Measurements from ENCODE around the gene AP5Z1. TPM values are rescaled to one million over a fixed set of nuclear protein-coding genes. Genes with fewer than 3 reads are reported as not detected.

AP5Z1 gene
- total RNA-seq, 2 donors from 2014 or later = 38.1 to 39.0 TPM

- DNase-seq = peak; percentile 49 to 51
- H3K36me3 Mint-ChIP-seq (ENCODE audit: insufficient read depth in 2 of 2) = peaks cover 0 to 3% of the 10 kb centered on the region in 2 donors
- H3K9me3 Mint-ChIP-seq = no peaks in the 10 kb centered on the region
- H3K4me3 Mint-ChIP-seq = peak overlapping the region; percentile 93 to 98
- peaks cover 48% of the 10 kb centered on the region for H3K4me1 Mint-ChIP-seq (ENCODE audit: low read depth)
- no peaks in the 10 kb centered on the region for H3K27me3 Mint-ChIP-seq (ENCODE audit: low read depth)
- peak overlapping the region; percentile 90 for H3K27ac Mint-ChIP-seq
- ATAC-seq (replicated peaks in 1 of 2) = peak in 1 of 2 donors; percentile 28
These were observed 613 bp downstream of the AP5Z1 start for GRCh38 chr7:4775848-4776623.

GRCh38 chr7:4779118-4779517 is 3.7 kb downstream of the AP5Z1 start:
- no peak overlapping the region for H3K4me3 Mint-ChIP-seq
- no peaks in the 10 kb centered on the region for H3K9me3 Mint-ChIP-seq
- DNase-seq = no peak
- no peak overlapping the region for H3K27ac Mint-ChIP-seq
- ATAC-seq (replicated peaks in 1 of 2) = no peak
- peaks cover 0 to 8% of the 10 kb centered on the region in 2 donors for H3K36me3 Mint-ChIP-seq (ENCODE audit: insufficient read depth in 2 of 2)
- no peaks in the 10 kb centered on the region for H3K27me3 Mint-ChIP-seq (ENCODE audit: low read depth)
- peaks cover 37% of the 10 kb centered on the region for H3K4me1 Mint-ChIP-seq (ENCODE audit: low read depth)

- no peak overlapping the region for H3K4me3 Mint-ChIP-seq
- no peak for ATAC-seq (replicated peaks in 1 of 2)
These were observed 6.1 kb downstream of the AP5Z1 start for GRCh38 chr7:4781366-4782069.

GRCh38 chr7:4782333-4783291 is 7.2 kb downstream of the AP5Z1 start:
- no peak overlapping the region for H3K4me3 Mint-ChIP-seq
- H3K27me3 Mint-ChIP-seq (ENCODE audit: low read depth) = no peaks in the 10 kb centered on the region
- ATAC-seq (replicated peaks in 1 of 2) (no peak), DNase-seq (no peak)
- H3K4me1 Mint-ChIP-seq (ENCODE audit: low read depth) = peaks cover 9% of the 10 kb centered on the region
- H3K27ac Mint-ChIP-seq = no peak overlapping the region
- peaks cover 0 to 6% of the 10 kb centered on the region in 2 donors for H3K36me3 Mint-ChIP-seq (ENCODE audit: insufficient read depth in 2 of 2)
- H3K9me3 Mint-ChIP-seq = no peaks in the 10 kb centered on the region

More at GRCh38 chr7:4781366-4782069, 6.1 kb downstream of the AP5Z1 start:
- H3K4me1 Mint-ChIP-seq (ENCODE audit: low read depth) = peaks cover 17% of the 10 kb centered on the region
- H3K27me3 Mint-ChIP-seq (ENCODE audit: low read depth) = no peaks in the 10 kb centered on the region
- no peak for DNase-seq
- H3K36me3 Mint-ChIP-seq (ENCODE audit: insufficient read depth in 2 of 2) = peaks cover 0 to 6% of the 10 kb centered on the region in 2 donors
- H3K27ac Mint-ChIP-seq = no peak overlapping the region
- no peaks in the 10 kb centered on the region for H3K9me3 Mint-ChIP-seq

GRCh38 chr7:4783292-4783652 is 7.8 kb downstream of the AP5Z1 start:
- DNase-seq (no peak), ATAC-seq (replicated peaks in 1 of 2) (no peak)
- no peaks in the 10 kb centered on the region for H3K27me3 Mint-ChIP-seq (ENCODE audit: low read depth)
- peaks cover 0 to 6% of the 10 kb centered on the region in 2 donors for H3K36me3 Mint-ChIP-seq (ENCODE audit: insufficient read depth in 2 of 2)
- H3K9me3 Mint-ChIP-seq = no peaks in the 10 kb centered on the region
- no peak overlapping the region for H3K27ac Mint-ChIP-seq
- H3K4me1 Mint-ChIP-seq (ENCODE audit: low read depth) = peaks cover 3% of the 10 kb centered on the region
- H3K4me3 Mint-ChIP-seq = no peak overlapping the region

GRCh38 chr7:4783762-4784351 is 8.4 kb downstream of the AP5Z1 start:
- Mint-ChIP-seq H3K9me3 (no peaks in the 10 kb centered on the region), H3K27ac (no peak overlapping the region), H3K27me3 (ENCODE audit: low read depth) (no peaks in the 10 kb centered on the region), H3K36me3 (ENCODE audit: insufficient read depth in 2 of 2) (peaks cover 0 to 6% of the 10 kb centered on the region in 2 donors), H3K4me3 (no peak overlapping the region), H3K4me1 (ENCODE audit: low read depth) (no peaks in the 10 kb centered on the region)
- DNase-seq (no peak), ATAC-seq (replicated peaks in 1 of 2) (peak in 1 of 2 donors; percentile 24)

- no peak for ATAC-seq (replicated peaks in 1 of 2)
- Mint-ChIP-seq H3K27ac (no peak overlapping the region), H3K36me3 (ENCODE audit: insufficient read depth in 2 of 2) (peaks cover 0 to 5% of the 10 kb centered on the region in 2 donors), H3K27me3 (ENCODE audit: low read depth) (no peaks in the 10 kb centered on the region), H3K4me3 (no peak overlapping the region), H3K9me3 (no peaks in the 10 kb centered on the region), H3K4me1 (ENCODE audit: low read depth) (no peaks in the 10 kb centered on the region)
- DNase-seq = no peak
These were observed 9.4 kb downstream of the AP5Z1 start for GRCh38 chr7:4784799-4785198.

- no peak for ATAC-seq (replicated peaks in 1 of 2)
- no peak overlapping the region for H3K4me3 Mint-ChIP-seq
- H3K4me1 Mint-ChIP-seq (ENCODE audit: low read depth) = no peaks in the 10 kb centered on the region
- no peak overlapping the region for H3K27ac Mint-ChIP-seq
- DNase-seq = no peak
- H3K9me3 Mint-ChIP-seq = no peaks in the 10 kb centered on the region
- no peaks in the 10 kb centered on the region for H3K27me3 Mint-ChIP-seq (ENCODE audit: low read depth)
- peaks cover 0 to 5% of the 10 kb centered on the region in 2 donors for H3K36me3 Mint-ChIP-seq (ENCODE audit: insufficient read depth in 2 of 2)
These were observed 9.9 kb downstream of the AP5Z1 start for GRCh38 chr7:4785371-4785770.

- DNase-seq = no peak
- ATAC-seq (replicated peaks in 1 of 2) = no peak
- Mint-ChIP-seq H3K36me3 (ENCODE audit: insufficient read depth in 2 of 2) (peaks cover 0 to 5% of the 10 kb centered on the region in 2 donors), H3K4me1 (ENCODE audit: low read depth) (no peaks in the 10 kb centered on the region), H3K27ac (no peak overlapping the region), H3K27me3 (ENCODE audit: low read depth) (no peaks in the 10 kb centered on the region), H3K9me3 (no peaks in the 10 kb centered on the region), H3K4me3 (no peak overlapping the region)
These were observed 10.6 kb downstream of the AP5Z1 start for GRCh38 chr7:4786015-4786414.

- H3K27me3 Mint-ChIP-seq (ENCODE audit: low read depth) = no peaks in the 10 kb centered on the region
- H3K4me3 Mint-ChIP-seq = no peak overlapping the region
- no peaks in the 10 kb centered on the region for H3K9me3 Mint-ChIP-seq
- no peak overlapping the region for H3K27ac Mint-ChIP-seq
- no peak for DNase-seq
- H3K36me3 Mint-ChIP-seq (ENCODE audit: insufficient read depth in 2 of 2) = peaks cover 0 to 3% of the 10 kb centered on the region in 2 donors
- no peak for ATAC-seq (replicated peaks in 1 of 2)
- no peaks in the 10 kb centered on the region for H3K4me1 Mint-ChIP-seq (ENCODE audit: low read depth)
These were observed 12.1 kb downstream of the AP5Z1 start for GRCh38 chr7:4787541-4787940.

GRCh38 chr7:4787947-4788626 is 12.7 kb downstream of the AP5Z1 start:
- H3K27me3 Mint-ChIP-seq (ENCODE audit: low read depth) = no peaks in the 10 kb centered on the region
- H3K27ac Mint-ChIP-seq = no peak overlapping the region
- no peak for ATAC-seq (replicated peaks in 1 of 2)
- DNase-seq = no peak
- peaks cover 0 to 3% of the 10 kb centered on the region in 2 donors for H3K36me3 Mint-ChIP-seq (ENCODE audit: insufficient read depth in 2 of 2)
- no peaks in the 10 kb centered on the region for H3K9me3 Mint-ChIP-seq
- no peak overlapping the region for H3K4me3 Mint-ChIP-seq
- H3K4me1 Mint-ChIP-seq (ENCODE audit: low read depth) = no peaks in the 10 kb centered on the region

GRCh38 chr7:4788627-4789189 is 13.3 kb downstream of the AP5Z1 start:
- ATAC-seq (replicated peaks in 1 of 2) = no peak
- peaks cover 0 to 3% of the 10 kb centered on the region in 2 donors for H3K36me3 Mint-ChIP-seq (ENCODE audit: insufficient read depth in 2 of 2)
- H3K4me3 Mint-ChIP-seq = no peak overlapping the region

More at GRCh38 chr7:4788627-4789189, 13.3 kb downstream of the AP5Z1 start:
- Mint-ChIP-seq H3K4me1 (ENCODE audit: low read depth) (no peaks in the 10 kb centered on the region), H3K27ac (no peak overlapping the region), H3K27me3 (ENCODE audit: low read depth) (no peaks in the 10 kb centered on the region), H3K9me3 (no peaks in the 10 kb centered on the region)
- no peak for DNase-seq

Measured in activated T-cell treated with anti-CD3 and anti-CD28 coated beads, Interleukin-2, amount 50 U/mL, for 72 hours (primary cell).